CD4-positive, CD25-positive, alpha-beta regulatory T cell (primary cell): Measurements from ENCODE around the gene SH3RF2. TPM values are rescaled to one million over a fixed set of nuclear protein-coding genes. Genes with fewer than 3 reads are reported as not detected.

Experiments
- ATAC-seq, 2 donors: fragments of 150-1000 bp; cut with Tn5 transposase; one replicate each; pipeline ENCODE4 v1.10.0; 2021; ENCODE audit warnings: low read depth in 2 of 2, moderate number of reproducible peaks in 2 of 2, moderate library complexity in 1 of 2
- DNase-seq, 3 donors: peaks; one replicate each; pipeline versions ENCODE4 v3.0.0 to v3.0.0-alpha.2; 2012 to 2022; ENCODE audit warnings: mixed read lengths in 1 of 3
- H3K27ac ChIP-seq: one replicate; pipeline ENCODE4 v1.7.0; 2013; ENCODE audit warnings: mild to moderate bottlenecking, low read length; ENCODE audit not compliant: insufficient read depth, poor library complexity, severe bottlenecking
- H3K27me3 ChIP-seq: one replicate; pipeline ENCODE4 v1.7.0; 2013; ENCODE audit warnings: low read length; ENCODE audit not compliant: control insufficient read depth, insufficient read depth
- H3K36me3 ChIP-seq: one replicate; pipeline ENCODE4 v1.7.0; 2013; ENCODE audit warnings: mild to moderate bottlenecking, low read length, moderate library complexity; ENCODE audit not compliant: control insufficient read depth, insufficient read depth
- H3K4me1 ChIP-seq: 2 replicates; pipeline ENCODE4 v1.7.0; 2013; ENCODE audit warnings: mild to moderate bottlenecking, low read length; ENCODE audit not compliant: insufficient read depth, control insufficient read depth, poor library complexity, severe bottlenecking
- H3K4me3 ChIP-seq: one replicate; pipeline ENCODE4 v1.7.0; 2013; ENCODE audit warnings: low read depth, mild to moderate bottlenecking, low read length, moderate library complexity
- H3K9me3 ChIP-seq, 2 experiments: 1 replicate in 1 of 2; 2 replicates in 1 of 2; pipeline ENCODE4 v1.7.0; 2013; ENCODE audit warnings: low read length in 2 of 2, mild to moderate bottlenecking in 1 of 2, moderate library complexity in 1 of 2; ENCODE audit not compliant: control insufficient read depth in 2 of 2
- H3K27ac Mint-ChIP-seq, 3 donors: one replicate each; pipeline ENCODE4 v1.8.0; 2020 to 2022; ENCODE audit warnings: mild to moderate bottlenecking in 3 of 3, mixed read lengths in 3 of 3, moderate library complexity in 2 of 3
- H3K27me3 Mint-ChIP-seq: one replicate; pipeline ENCODE4 v1.8.0; 2022; ENCODE audit warnings: mild to moderate bottlenecking, mixed read lengths
- H3K36me3 Mint-ChIP-seq: one replicate; pipeline ENCODE4 v1.8.0; 2020; ENCODE audit warnings: mixed read lengths
- H3K4me1 Mint-ChIP-seq, 4 donors: one replicate each; pipeline ENCODE4 v1.8.0; 2020 to 2022; ENCODE audit warnings: mixed read lengths in 4 of 4, mild to moderate bottlenecking in 1 of 4
- H3K4me3 Mint-ChIP-seq, 4 donors: one replicate each; pipeline ENCODE4 v1.8.0; 2020 to 2022; ENCODE audit warnings: mild to moderate bottlenecking in 4 of 4, mixed read lengths in 4 of 4, moderate library complexity in 3 of 4
- H3K9me3 Mint-ChIP-seq, 7 donors: one replicate each; pipeline ENCODE4 v1.8.0; 2020 to 2022; ENCODE audit warnings: mixed read lengths in 7 of 7, mild to moderate bottlenecking in 3 of 7, moderate library complexity in 2 of 7
- polyA plus RNA-seq, 4 donors: library from polyadenylated mRNA; unstranded; fragments of 300-500 nt; fragmentation: Illumina TruSeq; gene quantifications; one replicate each; pipeline ENCODE4 v1.2.3, GENCODE V29; 2021
- total RNA-seq: library from RNA; stranded (reverse); gene quantifications from one replicate; pipeline ENCODE4 v1.2.3, GENCODE V29; 2022

The SH3RF2 gene
- total and polyA plus RNA-seq, 5 donors from 2014 or later, result 0.52 to 4.5 (median 0.70) TPM; not detected in 1

DNA sequence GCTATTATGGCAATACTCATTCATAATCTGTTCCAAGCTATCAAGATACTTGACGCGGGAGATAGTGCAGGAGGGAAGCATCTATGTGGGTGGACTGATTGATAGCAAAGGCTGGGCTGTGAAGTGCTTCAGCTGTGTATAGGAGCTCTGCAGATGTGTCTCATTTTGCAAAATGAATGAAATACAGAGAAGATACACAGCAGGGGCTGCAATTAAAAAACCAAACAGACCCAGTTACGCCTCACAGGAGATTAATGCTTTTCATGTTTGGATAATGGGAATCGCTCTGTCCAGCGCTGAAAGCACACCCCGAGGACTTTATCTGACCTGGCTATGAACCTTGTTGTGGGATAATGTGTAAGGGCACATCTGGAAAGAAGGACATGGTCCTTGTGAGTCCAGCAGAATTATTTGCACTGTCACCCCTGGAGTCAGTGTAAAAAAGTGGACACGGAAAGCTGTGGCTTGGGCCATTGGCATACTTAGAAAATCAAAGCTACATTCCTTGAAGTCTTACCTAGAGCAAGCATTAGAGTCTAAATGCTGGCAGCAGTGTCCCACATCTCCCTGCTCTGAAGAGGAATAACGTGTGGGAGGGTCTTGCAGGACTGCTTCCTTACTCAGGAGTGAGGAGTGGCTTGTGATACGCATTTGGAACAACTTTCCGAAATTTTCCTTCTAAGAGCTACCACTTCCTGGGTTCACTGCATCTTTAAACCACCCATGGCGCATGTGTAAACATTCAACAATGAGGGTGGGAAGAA is 2.6 kb downstream of the SH3RF2 start:
- Histone ChIP-seq H3K9me3 (no peaks in the 10 kb centered on the region), H3K36me3 (no peaks in the 10 kb centered on the region), H3K27me3 (no peaks in the 10 kb centered on the region), H3K27ac (no peak overlapping the region), H3K4me3 (peak overlapping the region; percentile 26), H3K4me1 (peaks cover 29% of the 10 kb centered on the region)
- no peaks in the 10 kb centered on the region for H3K36me3 Mint-ChIP-seq
- peaks cover 7 to 58% (median 25%) of the 10 kb centered on the region in 4 donors for H3K4me1 Mint-ChIP-seq
- DNase-seq (no peak), ATAC-seq (no peak)
- peaks cover 0 to 5% (median 0%) of the 10 kb centered on the region in 7 donors for H3K9me3 Mint-ChIP-seq
- H3K27me3 Mint-ChIP-seq, result no peaks in the 10 kb centered on the region
- no peak overlapping the region for H3K27ac Mint-ChIP-seq
- H3K4me3 Mint-ChIP-seq, result peak overlapping the region in 2 of 4 donors; percentile 12 to 85

DNA sequence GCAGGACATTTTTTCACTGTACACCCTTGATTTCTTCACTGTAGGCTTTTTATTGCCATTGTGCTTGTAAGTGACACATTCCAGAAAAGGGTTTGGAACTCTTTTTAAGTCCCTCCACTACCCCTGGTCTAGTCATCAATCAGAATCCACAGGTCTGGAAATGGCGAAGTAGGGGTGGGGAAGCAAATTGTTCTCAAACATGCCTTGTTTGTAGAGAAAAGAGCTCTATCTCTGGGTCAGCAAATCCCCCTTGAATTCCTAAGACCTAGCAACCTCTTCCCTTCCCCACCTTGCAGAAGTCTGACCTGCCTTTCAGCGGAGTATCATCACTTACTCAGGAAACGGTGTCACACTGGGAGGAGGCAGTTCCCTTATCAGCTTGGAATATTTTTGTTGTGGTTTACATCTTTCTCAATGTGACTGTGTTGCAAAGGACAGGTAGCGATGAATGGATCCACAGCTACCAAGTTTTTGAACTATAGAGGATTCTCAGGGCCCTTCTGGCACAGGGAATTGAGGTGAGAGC is 3.2 kb downstream of the SH3RF2 start:
- Histone ChIP-seq H3K4me1 (peaks cover 31% of the 10 kb centered on the region), H3K9me3 (no peaks in the 10 kb centered on the region), H3K27ac (peak overlapping the region; percentile 6), H3K27me3 (no peaks in the 10 kb centered on the region), H3K36me3 (no peaks in the 10 kb centered on the region), H3K4me3 (peak overlapping the region; percentile 0)
- Mint-ChIP-seq H3K9me3 (peaks cover 0 to 2% (median 0%) of the 10 kb centered on the region in 7 donors), H3K27ac (no peak overlapping the region), H3K4me1 (peaks cover 7 to 62% (median 25%) of the 10 kb centered on the region in 4 donors), H3K36me3 (no peaks in the 10 kb centered on the region), H3K27me3 (no peaks in the 10 kb centered on the region), H3K4me3 (peak overlapping the region in 1 of 4 donors; percentile 85)
- no peak for ATAC-seq
- DNase-seq, result no peak

DNA sequence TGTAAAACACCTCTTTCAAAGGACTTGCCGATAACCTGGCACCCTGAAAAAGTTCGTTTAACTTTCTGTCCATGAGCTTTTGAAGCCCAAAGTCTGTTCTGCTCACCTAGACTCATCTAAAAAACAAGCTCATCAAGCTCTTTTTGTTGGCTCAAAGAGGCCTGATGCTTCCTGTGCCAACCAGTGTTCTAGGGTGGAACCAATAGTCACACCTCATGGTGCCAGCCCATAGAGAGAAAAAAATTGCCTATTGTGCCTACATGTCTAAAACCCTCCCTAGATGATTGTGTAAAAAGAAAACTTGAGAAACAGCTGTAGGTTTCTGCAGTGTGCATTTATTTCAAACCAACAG is 4.7 kb downstream of the SH3RF2 start:
- H3K27ac ChIP-seq, result no peak overlapping the region
- no peaks in the 10 kb centered on the region for H3K27me3 ChIP-seq
- Mint-ChIP-seq H3K36me3 (no peaks in the 10 kb centered on the region), H3K9me3 (peaks cover 0 to 2% (median 0%) of the 10 kb centered on the region in 7 donors), H3K4me3 (no peak overlapping the region), H3K4me1 (peaks cover 11 to 73% (median 26%) of the 10 kb centered on the region in 4 donors), H3K27ac (no peak overlapping the region), H3K27me3 (no peaks in the 10 kb centered on the region)
- H3K4me1 ChIP-seq, result peaks cover 39% of the 10 kb centered on the region
- ATAC-seq (peak in 1 of 2 donors; percentile 20), DNase-seq (no peak)
- no peaks in the 10 kb centered on the region for H3K9me3 ChIP-seq
- no peak overlapping the region for H3K4me3 ChIP-seq
- no peaks in the 10 kb centered on the region for H3K36me3 ChIP-seq

DNA sequence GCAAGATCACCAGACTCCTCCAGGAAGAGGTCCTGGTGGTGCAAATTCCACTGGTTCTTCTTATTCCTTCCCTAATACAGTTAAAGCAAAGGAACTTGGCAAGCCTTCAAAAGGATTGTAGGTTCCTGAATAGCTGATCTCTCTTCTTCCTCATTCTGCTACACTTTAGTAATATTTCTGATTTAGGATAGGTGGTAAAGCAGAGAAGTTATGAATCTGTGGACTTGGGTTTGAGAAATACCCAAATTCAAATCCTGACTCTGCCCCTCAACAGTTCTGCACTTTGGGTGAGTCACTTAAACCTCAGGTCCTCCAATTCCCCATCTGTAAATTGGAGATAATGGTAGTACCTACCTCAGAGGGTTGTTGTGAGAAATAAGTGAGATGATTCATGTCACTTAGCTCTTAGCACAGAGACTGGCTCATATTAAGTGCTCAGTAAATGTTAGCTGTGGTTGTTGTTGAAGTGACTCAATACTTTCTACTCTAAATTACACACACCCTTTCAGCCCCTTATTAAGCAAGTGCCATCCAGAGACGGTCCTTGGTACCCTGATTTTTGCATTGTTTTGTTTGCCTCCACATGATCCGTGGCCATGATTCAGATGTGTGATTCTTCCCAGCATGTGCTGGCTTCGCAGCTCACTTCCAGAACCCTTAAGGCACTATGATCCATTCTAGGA is 5.2 kb downstream of the SH3RF2 start:
- ATAC-seq, result no peak
- peaks cover 10 to 73% (median 28%) of the 10 kb centered on the region in 4 donors for H3K4me1 Mint-ChIP-seq
- DNase-seq, result no peak
- H3K27me3 Mint-ChIP-seq, result no peaks in the 10 kb centered on the region
- no peaks in the 10 kb centered on the region for H3K9me3 ChIP-seq
- H3K27ac ChIP-seq, result no peak overlapping the region
- peaks cover 42% of the 10 kb centered on the region for H3K4me1 ChIP-seq
- no peak overlapping the region for H3K4me3 ChIP-seq
- peak overlapping the region in 1 of 4 donors; percentile 16 for H3K4me3 Mint-ChIP-seq
- peak overlapping the region in 1 of 3 donors; percentile 1 for H3K27ac Mint-ChIP-seq
- no peaks in the 10 kb centered on the region for H3K36me3 ChIP-seq
- peaks cover 0 to 2% (median 0%) of the 10 kb centered on the region in 7 donors for H3K9me3 Mint-ChIP-seq
- no peaks in the 10 kb centered on the region for H3K27me3 ChIP-seq
- H3K36me3 Mint-ChIP-seq, result no peaks in the 10 kb centered on the region

DNA sequence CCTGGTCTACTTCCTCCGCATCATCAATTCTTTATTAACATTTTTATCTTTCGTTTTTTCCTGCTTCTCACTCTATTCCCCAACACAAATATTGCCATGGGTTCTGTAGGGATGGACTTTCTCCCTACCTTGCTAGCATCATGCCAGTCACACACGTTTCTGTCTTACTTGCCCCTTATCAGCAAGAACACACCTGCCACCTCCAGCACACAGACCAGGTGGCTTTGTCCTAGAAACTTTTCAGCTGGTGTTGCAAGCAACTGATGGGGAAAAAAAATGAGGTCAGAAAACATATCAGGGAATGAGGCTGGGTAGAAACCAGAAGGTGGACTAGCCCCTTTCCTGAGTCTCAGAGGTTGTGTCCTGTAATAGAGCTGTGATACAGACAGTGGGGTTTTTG is 5.8 kb downstream of the SH3RF2 start:
- H3K36me3 Mint-ChIP-seq, result no peaks in the 10 kb centered on the region
- H3K27ac Mint-ChIP-seq, result peak overlapping the region in 2 of 3 donors; percentile 1 to 14
- H3K27ac ChIP-seq, result peak overlapping the region; percentile 2
- H3K4me1 Mint-ChIP-seq, result peaks cover 4 to 72% (median 27%) of the 10 kb centered on the region in 4 donors
- H3K4me3 ChIP-seq, result no peak overlapping the region
- DNase-seq (no peak), ATAC-seq (no peak)
- peaks cover 41% of the 10 kb centered on the region for H3K4me1 ChIP-seq
- peak overlapping the region in 1 of 4 donors; percentile 16 for H3K4me3 Mint-ChIP-seq
- H3K36me3 ChIP-seq, result no peaks in the 10 kb centered on the region
- no peaks in the 10 kb centered on the region for H3K27me3 Mint-ChIP-seq
- no peaks in the 10 kb centered on the region for H3K9me3 ChIP-seq
- no peaks in the 10 kb centered on the region for H3K27me3 ChIP-seq
- peaks cover 0 to 2% (median 0%) of the 10 kb centered on the region in 7 donors for H3K9me3 Mint-ChIP-seq

DNA sequence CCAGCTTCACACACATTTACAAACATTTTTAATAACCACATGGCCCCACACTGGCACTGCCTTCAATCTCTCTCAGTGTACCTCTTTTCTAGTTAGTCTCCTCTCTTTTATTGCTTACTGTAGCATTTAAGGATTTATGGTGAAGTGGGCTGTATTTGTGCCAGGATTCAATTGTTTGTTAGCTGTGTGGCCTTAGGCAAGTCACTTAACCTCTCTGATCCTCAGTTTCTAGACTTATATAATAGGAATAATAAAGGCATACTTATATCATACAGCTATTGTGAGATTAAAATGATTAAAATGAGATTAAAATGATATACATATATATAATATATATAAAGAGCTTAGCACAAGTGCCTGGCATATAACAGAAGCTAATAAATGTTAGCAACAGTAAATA is 6.4 kb downstream of the SH3RF2 start:
- no peak for ATAC-seq

DNA sequence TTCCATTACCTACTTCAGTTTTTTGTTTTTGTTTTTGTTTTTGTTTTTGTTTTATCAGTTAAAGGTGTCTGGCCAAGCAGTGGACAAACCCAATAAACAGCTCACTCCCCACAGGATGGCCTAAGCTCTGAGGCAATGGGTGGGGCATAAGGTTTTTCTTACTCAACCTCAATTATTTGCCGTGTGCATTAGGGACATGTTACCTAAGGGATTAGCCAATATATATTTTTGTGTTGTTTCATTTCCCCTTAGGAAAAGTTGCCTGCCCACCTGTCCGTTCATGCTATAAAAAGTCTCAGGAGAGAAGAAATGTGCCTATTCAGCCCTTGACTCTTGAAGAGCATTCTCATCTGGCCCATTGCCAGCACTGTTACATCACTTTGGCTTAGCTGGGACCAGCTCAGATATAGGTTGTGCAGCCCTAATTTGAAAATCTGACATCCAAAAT is 7.3 kb downstream of the SH3RF2 start:
- Histone ChIP-seq H3K27me3 (no peaks in the 10 kb centered on the region), H3K4me3 (no peak overlapping the region), H3K27ac (no peak overlapping the region), H3K36me3 (no peaks in the 10 kb centered on the region), H3K4me1 (peaks cover 42% of the 10 kb centered on the region), H3K9me3 (no peaks in the 10 kb centered on the region)
- peak overlapping the region in 1 of 4 donors; percentile 6 for H3K4me3 Mint-ChIP-seq
- H3K27me3 Mint-ChIP-seq, result no peaks in the 10 kb centered on the region
- peaks cover 4 to 72% (median 26%) of the 10 kb centered on the region in 4 donors for H3K4me1 Mint-ChIP-seq
- no peak for DNase-seq
- H3K27ac Mint-ChIP-seq, result no peak overlapping the region
- no peak for ATAC-seq
- H3K36me3 Mint-ChIP-seq, result no peaks in the 10 kb centered on the region
- peaks cover 0 to 2% (median 0%) of the 10 kb centered on the region in 7 donors for H3K9me3 Mint-ChIP-seq

More for the DNA sequence above, 6.4 kb downstream of the SH3RF2 start:
- Mint-ChIP-seq H3K4me3 (no peak overlapping the region), H3K9me3 (peaks cover 0 to 2% (median 0%) of the 10 kb centered on the region in 7 donors), H3K27me3 (no peaks in the 10 kb centered on the region), H3K36me3 (no peaks in the 10 kb centered on the region), H3K27ac (no peak overlapping the region), H3K4me1 (peaks cover 4 to 72% (median 27%) of the 10 kb centered on the region in 4 donors)
- Histone ChIP-seq H3K4me1 (peaks cover 41% of the 10 kb centered on the region), H3K27ac (peak overlapping the region; percentile 2), H3K9me3 (no peaks in the 10 kb centered on the region), H3K4me3 (no peak overlapping the region), H3K27me3 (no peaks in the 10 kb centered on the region), H3K36me3 (no peaks in the 10 kb centered on the region)
- no peak for DNase-seq
